Mucosa of stomach (tissue), 1 donor: Measurements from ENCODE around the gene POGZ.

ENCODE experiments used
- H3K27me3 ChIP-seq: one replicate; pipeline ENCODE4 v1.7.0; 2013; ENCODE audit warnings: mild to moderate bottlenecking, low read length; ENCODE audit not compliant: control insufficient read depth, insufficient read depth
- H3K36me3 ChIP-seq: one replicate; pipeline ENCODE4 v1.7.0; 2013; ENCODE audit warnings: low read length; ENCODE audit not compliant: control insufficient read depth, insufficient read depth
- H3K4me1 ChIP-seq: one replicate; pipeline ENCODE4 v1.7.0; 2013; ENCODE audit warnings: mild to moderate bottlenecking, low read length; ENCODE audit not compliant: control insufficient read depth, insufficient read depth
- H3K4me3 ChIP-seq: one replicate; pipeline ENCODE4 v1.7.0; 2013; ENCODE audit warnings: low read length
- H3K9ac ChIP-seq: one replicate; pipeline ENCODE4 v1.7.0; 2013; ENCODE audit warnings: mild to moderate bottlenecking, low read length, moderate library complexity
- H3K9me3 ChIP-seq: one replicate; pipeline ENCODE4 v1.7.0; 2013; ENCODE audit warnings: mild to moderate bottlenecking, low read length, moderate library complexity; ENCODE audit not compliant: control insufficient read depth
- donor health status: Pancreatic carcinoma.

Gene POGZ

DNA sequence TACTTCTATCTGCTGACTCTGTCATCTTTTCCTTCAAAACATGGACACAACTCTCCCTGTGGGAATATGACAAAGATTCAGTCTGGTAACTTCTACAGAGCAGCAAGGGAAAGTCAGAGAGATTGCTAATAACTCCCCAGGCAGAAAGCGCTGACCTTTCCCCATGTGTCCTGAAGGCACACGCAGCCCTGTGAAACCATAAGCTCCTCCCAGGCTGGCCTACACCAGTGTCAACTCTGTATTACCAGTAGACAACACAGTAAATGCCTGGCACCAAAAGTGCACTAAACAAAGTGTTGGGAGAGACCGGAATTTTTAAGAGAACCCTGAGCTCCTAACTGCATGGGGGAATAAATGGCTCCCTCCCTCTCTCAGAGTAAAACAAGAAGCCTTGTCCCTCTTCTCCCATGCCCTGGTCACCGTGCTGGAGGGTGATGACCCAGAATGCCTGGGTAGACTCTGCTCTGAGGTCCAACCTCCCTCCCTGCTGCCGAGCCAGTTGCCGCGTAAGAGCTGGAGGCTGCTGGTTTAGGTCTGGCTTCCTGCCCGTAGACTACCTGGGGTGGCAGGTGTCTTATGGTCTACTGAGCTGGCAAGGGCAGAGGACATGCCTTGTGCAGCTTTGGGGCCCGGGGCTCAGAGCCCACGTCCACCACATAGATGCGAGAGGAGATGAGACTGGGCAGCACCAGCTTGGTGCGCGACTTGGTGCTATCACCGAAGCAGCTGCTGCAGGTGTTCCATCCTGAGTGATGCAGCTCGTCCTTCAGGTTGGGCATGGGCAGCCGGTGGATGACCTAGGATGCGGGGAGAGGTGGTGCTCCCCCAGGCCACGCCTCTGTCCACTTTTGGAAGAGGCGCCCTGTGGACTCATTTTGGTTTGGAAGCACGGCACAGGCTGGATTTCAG is 90.6 kb downstream of the POGZ start:
- H3K9me3 ChIP-seq = no peaks in the 10 kb centered on the region
- H3K4me1 ChIP-seq = peaks cover 46% of the 10 kb centered on the region
- no peaks in the 10 kb centered on the region for H3K27me3 ChIP-seq
- no peak overlapping the region for H3K9ac ChIP-seq
- H3K4me3 ChIP-seq = no peak overlapping the region
- peaks cover 34% of the 10 kb centered on the region for H3K36me3 ChIP-seq

DNA sequence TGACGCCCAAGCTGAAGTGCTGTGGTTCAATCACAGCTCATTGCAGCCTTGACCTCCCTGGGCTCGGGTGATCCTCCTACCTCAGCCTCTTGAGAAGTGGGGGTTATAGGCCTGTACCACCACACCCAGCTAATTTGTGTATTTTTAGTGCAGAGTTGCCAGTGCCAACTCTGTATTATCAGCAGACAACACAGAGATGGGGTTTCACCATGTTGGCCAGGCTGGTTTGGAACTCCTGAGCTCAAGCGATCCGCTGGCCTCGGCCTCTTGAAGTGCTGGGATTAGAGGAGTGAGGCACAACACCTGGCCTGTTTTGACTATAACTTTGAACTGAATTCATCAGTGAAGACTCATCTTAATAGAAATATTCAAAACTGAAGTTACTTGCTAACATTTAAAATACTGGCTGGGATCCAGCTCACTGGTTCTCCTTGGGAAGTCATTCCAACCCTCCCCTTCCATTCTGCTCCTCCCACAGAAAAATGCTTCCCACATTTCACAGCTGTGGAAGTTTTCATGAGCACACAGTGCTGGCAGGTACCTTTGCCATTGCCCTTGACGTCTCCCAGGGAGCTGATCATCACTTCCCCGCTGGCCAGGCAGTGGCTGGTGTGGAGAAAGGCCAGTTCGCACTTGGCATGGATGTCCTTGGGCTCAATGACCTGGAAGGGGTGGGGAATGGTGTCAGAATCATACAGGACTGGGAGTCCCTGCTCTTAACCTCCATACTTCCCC is 91.5 kb downstream of the POGZ start:
- no peaks in the 10 kb centered on the region for H3K9me3 ChIP-seq
- H3K4me3 ChIP-seq = no peak overlapping the region
- H3K9ac ChIP-seq = no peak overlapping the region
- H3K4me1 ChIP-seq = peaks cover 38% of the 10 kb centered on the region
- no peaks in the 10 kb centered on the region for H3K27me3 ChIP-seq
- H3K36me3 ChIP-seq = peaks cover 34% of the 10 kb centered on the region

DNA sequence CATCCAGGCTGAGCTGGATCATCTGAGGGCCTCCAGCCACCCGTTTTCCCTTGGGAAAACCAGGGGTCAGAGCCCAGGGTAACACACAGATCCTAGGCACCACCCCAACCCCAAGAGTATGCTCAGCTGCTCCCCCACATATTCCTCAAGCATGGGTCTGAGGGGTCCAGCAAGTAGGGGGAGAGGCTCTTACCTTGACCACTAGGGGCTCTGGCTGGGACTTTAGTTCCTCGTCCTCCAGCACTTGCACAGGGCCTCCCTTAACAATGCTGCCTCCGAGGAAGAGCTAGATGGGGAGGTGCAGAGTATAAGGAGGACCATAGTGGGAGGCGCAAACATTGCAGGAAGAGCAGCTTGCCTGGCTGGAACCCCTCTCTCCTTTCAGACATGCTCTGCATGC is 94.3 kb downstream of the POGZ start:
- no peaks in the 10 kb centered on the region for H3K9me3 ChIP-seq
- H3K36me3 ChIP-seq = peaks cover 34% of the 10 kb centered on the region
- no peak overlapping the region for H3K4me3 ChIP-seq
- no peaks in the 10 kb centered on the region for H3K27me3 ChIP-seq
- no peak overlapping the region for H3K9ac ChIP-seq
- peaks cover 21% of the 10 kb centered on the region for H3K4me1 ChIP-seq

DNA sequence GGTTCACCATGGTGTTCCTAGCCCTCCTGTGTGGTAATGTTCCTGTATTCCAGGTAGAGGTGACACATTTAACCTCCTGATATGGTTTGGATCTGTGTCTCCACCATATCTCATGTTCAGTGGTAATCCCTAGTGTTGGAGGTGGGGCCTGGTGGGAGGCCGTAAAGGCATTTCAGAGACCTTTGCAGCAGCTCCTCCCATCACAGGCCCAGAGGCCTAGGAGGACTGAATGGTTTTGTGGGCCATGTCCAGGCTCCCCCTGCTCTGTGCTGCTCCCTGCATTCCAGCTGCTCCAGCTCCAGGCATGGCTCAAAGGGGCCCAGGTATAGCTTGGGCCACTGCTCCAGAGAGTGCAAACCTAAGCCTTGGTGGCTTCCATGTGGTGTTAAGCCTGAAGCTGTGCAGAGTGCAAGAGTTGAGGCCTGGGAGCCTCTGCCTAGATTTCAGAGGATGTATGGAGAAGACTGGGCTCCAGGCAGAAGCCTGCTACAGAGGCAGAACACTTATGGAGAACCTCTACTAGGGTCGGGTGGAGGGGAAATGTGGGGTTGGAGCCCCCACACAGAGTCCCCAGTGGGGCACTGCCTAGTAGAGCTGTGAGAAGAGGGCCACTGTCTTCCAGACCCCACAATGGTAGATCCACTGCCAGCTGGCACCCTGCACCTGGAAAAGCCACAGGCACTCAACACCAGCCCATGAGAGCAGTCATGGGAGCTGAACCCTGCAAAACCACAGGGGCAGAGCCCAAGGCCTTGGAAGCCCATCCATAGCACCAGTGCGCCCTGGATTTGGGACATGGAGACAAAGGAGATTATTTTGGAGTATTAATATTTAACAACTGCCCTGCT is 96.8 kb downstream of the POGZ start:
- H3K27me3 ChIP-seq = no peaks in the 10 kb centered on the region
- no peaks in the 10 kb centered on the region for H3K9me3 ChIP-seq
- H3K9ac ChIP-seq = no peak overlapping the region
- H3K4me1 ChIP-seq = no peaks in the 10 kb centered on the region
- H3K4me3 ChIP-seq = no peak overlapping the region
- peaks cover 28% of the 10 kb centered on the region for H3K36me3 ChIP-seq

DNA sequence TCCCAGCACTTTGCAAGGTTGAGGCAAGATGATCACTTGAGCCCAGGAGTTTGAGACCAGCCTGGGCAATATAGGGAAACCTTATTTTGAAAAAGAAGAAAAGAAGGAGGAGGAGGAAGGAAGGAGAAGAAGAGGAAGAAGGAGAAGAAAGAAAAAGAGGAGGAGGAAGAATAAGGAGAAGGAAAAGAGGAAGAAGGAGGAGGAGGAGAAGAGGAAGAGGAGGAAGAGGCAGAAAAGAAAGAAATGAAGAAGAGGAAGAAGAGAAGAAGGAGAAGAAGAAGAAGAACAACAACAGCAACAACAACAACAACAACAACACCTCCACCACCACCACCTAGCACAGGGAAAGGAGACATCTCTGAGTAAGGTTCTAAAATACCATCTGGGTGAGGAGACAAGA is 97.4 kb downstream of the POGZ start:
- Histone ChIP-seq H3K9ac (no peak overlapping the region), H3K4me1 (no peaks in the 10 kb centered on the region), H3K36me3 (peaks cover 28% of the 10 kb centered on the region), H3K27me3 (no peaks in the 10 kb centered on the region), H3K4me3 (no peak overlapping the region), H3K9me3 (no peaks in the 10 kb centered on the region)

GRCh38 chr1:151356696-151357095 is 102.6 kb downstream of the POGZ start:
- H3K9me3 ChIP-seq = no peaks in the 10 kb centered on the region
- no peak overlapping the region for H3K4me3 ChIP-seq
- H3K4me1 ChIP-seq = no peaks in the 10 kb centered on the region
- no peaks in the 10 kb centered on the region for H3K36me3 ChIP-seq
- no peak overlapping the region for H3K9ac ChIP-seq
- no peaks in the 10 kb centered on the region for H3K27me3 ChIP-seq
